Measurements from ENCODE around the gene INAFM2.

- TF ChIP-seq CTCF (conservative IDR thresholded peaks at IDR 0.05 in 1 of 2, IDR thresholded peaks at IDR 0.05 in 1 of 2; ENCODE audit: low read depth in 1 of 2, low read length in 2 of 2) (peak; percentile 100), EZH2 (IDR thresholded peaks at IDR 0.05; ENCODE audit: low read length, missing control alignments) (no peak)
Measured at GRCh38 chr15:40274350-40275274, 48.9 kb upstream of the INAFM2 start.
